OCI-LY7 (cell line): Measurements from ENCODE around the gene MAP3K7CL.

ENCODE experiments used
- CTCF ChIP-seq: fragments of 200-600 bp; sonication (generic); conservative IDR thresholded peaks from 2 replicates; pipeline ENCODE4 v1.5.1; 2014; ENCODE audit warnings: mild to moderate bottlenecking, antibody characterized with exemption, low read length, moderate library complexity, mixed read lengths
- EZH2phosphoT487 ChIP-seq: fragments of 200-600 bp; sonication (generic); IDR thresholded peaks from 2 replicates; pipeline ENCODE4 v1.6.1; 2018; ENCODE audit warnings: low read depth, borderline replicate concordance, mild to moderate bottlenecking, mixed run types, antibody characterized with exemption, low read length, moderate library complexity, mixed read lengths

- TF ChIP-seq EZH2phosphoT487 (no peak), CTCF (no peak)
Measured at GRCh38 chr21:29194342-29194741, 63.9 kb downstream of the MAP3K7CL start.
